Ascending aorta (tissue), 2 donors: ENCODE data around the gene RPS15. TPM values are rescaled to one million over a fixed set of nuclear protein-coding genes. Genes with fewer than 3 reads are reported as not detected.

Experiments used
- DNase-seq, 2 donors: peaks; one replicate each; pipeline ENCODE4 v3.0.0-alpha.2; 2019; ENCODE audit warnings: low spot score in 2 of 2
- H3K27ac ChIP-seq, 2 donors: fragments of 200-600 bp; sonication (generic); one replicate each; pipeline ENCODE4 v1.5.1; 2016 to 2017; ENCODE audit warnings: mild to moderate bottlenecking in 1 of 2
- H3K27me3 ChIP-seq: fragments of 200-600 bp; sonication (generic); one replicate; pipeline ENCODE4 v1.5.1; 2017
- H3K36me3 ChIP-seq, 2 donors: fragments of 200-600 bp; sonication (generic); one replicate each; pipeline ENCODE4 v1.5.1; 2016
- H3K4me1 ChIP-seq, 2 donors: fragments of 200-600 bp; sonication (generic); one replicate each; pipeline ENCODE4 v1.5.1; 2016 to 2017; ENCODE audit warnings: mild to moderate bottlenecking in 1 of 2
- H3K4me3 ChIP-seq, 2 donors: fragments of 200-600 bp; sonication (generic); one replicate each; pipeline ENCODE4 v1.5.1; 2016 to 2017; ENCODE audit warnings: mild to moderate bottlenecking in 1 of 2
- H3K9me3 ChIP-seq, 2 donors: fragments of 200-600 bp; sonication (generic); one replicate each; pipeline ENCODE4 v1.5.1; 2016
- CTCF ChIP-seq, 3 experiments: fragments of 200-600 bp in 2 of 3; fragments of 450-650 bp in 1 of 3; sonication (generic) in 2 of 3; IDR thresholded peaks; one replicate each; pipeline ENCODE4 v1.5.1; 2016 to 2019; ENCODE audit warnings: antibody characterized with exemption in 3 of 3, mild to moderate bottlenecking in 1 of 3, moderate library complexity in 1 of 3
- intact Hi-C: fragments of 100-400 bp; cut with DNase I; formaldehyde crosslinking; loops from one replicate; pipeline ENCODE4 v1.15.1; 2023
- total RNA-seq: library from RNA; depleted of rRNA; stranded (reverse); fragments of >200 nt; gene quantifications from one replicate; pipeline ENCODE4 v1.1.0, GENCODE V29; 2016

RPS15 gene
- total RNA-seq, 1 donor from 2014 or later = 3,111 TPM

- Histone ChIP-seq H3K4me3 (no peak overlapping the region), H3K27ac (no peak overlapping the region), H3K9me3 (no peaks in the 10 kb centered on the region), H3K36me3 (peaks cover 47 to 55% of the 10 kb centered on the region in 2 donors), H3K27me3 (no peaks in the 10 kb centered on the region), H3K4me1 (peaks cover 0 to 5% of the 10 kb centered on the region in 2 donors)
- DNase-seq = no peak
- intact Hi-C loops = no loop called here
- no peak for TF ChIP-seq CTCF (IDR thresholded peaks at IDR 0.05)
These were observed 45.2 kb upstream of the RPS15 start for GRCh38 chr19:1392939-1393530.

- DNase-seq = no peak
- Histone ChIP-seq H3K36me3 (peaks cover 41 to 47% of the 10 kb centered on the region in 2 donors), H3K27ac (no peak overlapping the region), H3K9me3 (no peaks in the 10 kb centered on the region), H3K27me3 (no peaks in the 10 kb centered on the region), H3K4me1 (peaks cover 0 to 5% of the 10 kb centered on the region in 2 donors), H3K4me3 (no peak overlapping the region)
- TF ChIP-seq CTCF (IDR thresholded peaks at IDR 0.05) = no peak
- intact Hi-C loops = no loop called here
These were observed 44.4 kb upstream of the RPS15 start for GRCh38 chr19:1393841-1394240.

- H3K4me3 ChIP-seq = no peak overlapping the region
- TF ChIP-seq CTCF (IDR thresholded peaks at IDR 0.05) = no peak
- H3K4me1 ChIP-seq = peaks cover 0 to 5% of the 10 kb centered on the region in 2 donors
- H3K27ac ChIP-seq = no peak overlapping the region
- H3K36me3 ChIP-seq = peaks cover 34 to 40% of the 10 kb centered on the region in 2 donors
- H3K9me3 ChIP-seq = no peaks in the 10 kb centered on the region
- H3K27me3 ChIP-seq = no peaks in the 10 kb centered on the region
- intact Hi-C loops = no loop called here
- DNase-seq = no peak
These were observed 43.7 kb upstream of the RPS15 start for GRCh38 chr19:1394252-1395193.

GRCh38 chr19:1395194-1396018 is 42.8 kb upstream of the RPS15 start:
- Histone ChIP-seq H3K27ac (no peak overlapping the region), H3K4me3 (no peak overlapping the region), H3K4me1 (peaks cover 2 to 12% of the 10 kb centered on the region in 2 donors), H3K27me3 (no peaks in the 10 kb centered on the region), H3K9me3 (no peaks in the 10 kb centered on the region), H3K36me3 (peaks cover 32 to 34% of the 10 kb centered on the region in 2 donors)
- intact Hi-C loops = no loop called here
- DNase-seq = no peak
- no peak for TF ChIP-seq CTCF (IDR thresholded peaks at IDR 0.05)

GRCh38 chr19:1396019-1396767 is 42.0 kb upstream of the RPS15 start:
- no peak for DNase-seq
- intact Hi-C loops = no loop called here
- no peak overlapping the region for H3K27ac ChIP-seq
- H3K4me3 ChIP-seq = no peak overlapping the region
- no peak for TF ChIP-seq CTCF (IDR thresholded peaks at IDR 0.05)
- no peaks in the 10 kb centered on the region for H3K27me3 ChIP-seq
- peaks cover 10 to 20% of the 10 kb centered on the region in 2 donors for H3K4me1 ChIP-seq
- H3K9me3 ChIP-seq = no peaks in the 10 kb centered on the region
- peaks cover 24 to 26% of the 10 kb centered on the region in 2 donors for H3K36me3 ChIP-seq
